ENCODE results near the gene LRRC18. TPM values are rescaled to one million over a fixed set of nuclear protein-coding genes. Genes with fewer than 3 reads are reported as not detected.
A peak's percentile ranks its signal among the peaks of the same experiment; 100 is the strongest.

Gene LRRC18
- total and polyA plus RNA-seq, 2 donors (not counting 3 experiments of a cell fraction or from before 2014, with no cell fraction given): not detected

DNA sequence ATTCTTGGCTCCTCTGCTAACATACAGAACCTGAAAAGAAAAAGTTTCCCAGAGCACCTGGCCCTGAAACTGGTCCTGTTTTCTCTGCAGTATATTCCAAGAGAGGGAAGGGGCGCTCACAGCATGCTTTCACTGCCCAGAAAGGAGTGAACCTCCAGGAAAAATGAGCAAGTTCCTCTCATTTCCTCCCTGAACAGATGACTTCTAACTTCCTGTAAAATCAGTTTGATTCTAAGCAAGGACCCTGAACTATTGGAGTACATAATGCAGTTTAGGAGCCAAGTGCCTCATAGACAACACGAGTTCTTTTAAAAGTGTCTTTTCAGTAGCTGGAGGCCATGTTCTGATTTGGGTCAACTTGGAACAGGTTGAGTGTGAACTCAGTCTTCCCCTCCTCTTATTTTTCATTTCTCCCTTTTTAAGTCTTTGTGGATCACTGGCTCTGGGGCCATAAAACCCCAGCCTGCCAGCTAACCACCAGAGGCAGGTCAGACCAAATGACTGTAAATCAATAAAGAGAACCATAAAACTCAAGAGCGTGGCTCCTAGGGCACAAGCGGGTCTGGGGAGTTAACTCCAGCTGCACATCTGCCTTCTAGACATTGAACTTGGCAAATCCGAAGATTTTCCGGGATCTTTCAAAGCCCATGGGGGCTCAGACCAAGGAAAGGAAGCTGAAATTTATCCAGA is 5.9 kb upstream of the LRRC18 start:
- ChIA-PET POLR2A (no interaction called here), CTCF (interaction anchor here (0.9 to 1.5 kb wide), 3 partner anchors 9 to 21 kb away, joined by 3 to 4 read pairs (median 4); no protein-coding TSS in a partner anchor)
- Histone ChIP-seq H3K79me2 (ENCODE audit: control insufficient read depth, insufficient read depth, low read length) (no peaks in the 10 kb centered on the region), H4K20me1 (replicated peaks; ENCODE audit: control insufficient read depth, extremely low read depth, insufficient read depth, low read length) (no peaks in the 10 kb centered on the region), H3K4me2 (ENCODE audit: insufficient read depth, low read length) (peak overlapping the region; percentile 54), H3K4me1 (ENCODE audit: control insufficient read depth, extremely low read depth, insufficient read depth, low read length) (peaks cover 32% of the 10 kb centered on the region), H3K9me3 (replicated peaks; ENCODE audit: control insufficient read depth, insufficient read depth, low read length) (no peaks in the 10 kb centered on the region), H3K9ac (replicated peaks; ENCODE audit: extremely low read depth, insufficient read depth, low read length) (no peak overlapping the region), H3K9me1 (replicated peaks; ENCODE audit: control insufficient read depth, extremely low read depth, insufficient read depth, low read length) (no peaks in the 10 kb centered on the region), H3K27me3 (ENCODE audit: control insufficient read depth in 2 of 2, insufficient read depth in 2 of 2, low read length in 2 of 2) (no peaks in the 10 kb centered on the region), H3K4me3 (replicated peaks in 1 of 3; ENCODE audit: insufficient read depth in 1 of 3, low read depth in 1 of 3, low read length in 3 of 3) (no peak overlapping the region), H3K27ac (ENCODE audit: insufficient read depth, low read depth, low read length) (peak overlapping the region; percentile 74), H2AFZ (ENCODE audit: low read depth, low read length) (peak overlapping the region; percentile 12), H3K36me3 (ENCODE audit: control insufficient read depth in 2 of 2, extremely low read depth in 1 of 2, insufficient read depth in 2 of 2, low read length in 2 of 2) (no peaks in the 10 kb centered on the region)
- DNase-seq (ENCODE audit: low read depth, low spot score): peak; percentile 70
- dilution Hi-C loops (cut with MboI; ENCODE audit: extremely low pct_ligation_motif_present, low sequenced_read_pairs) (no loop called here), intact Hi-C loops (cut with micrococcal nuclease) (loop anchor here (5.0 to 10.0 kb wide), 3 partner anchors 247 to 581 kb away; partner anchors contain the start of gene ARHGAP22)
- TSS peak; percentile 55 for BruUV-seq (replicated peaks)
- peak; percentile 23 for TF ChIP-seq POLR2A (IDR thresholded peaks at IDR 0.05; ENCODE audit: low read depth, low read length)
- TF ChIP-seq EZH2 (IDR thresholded peaks at IDR 0.05; ENCODE audit: borderline replicate concordance, low read depth, low read length, severe bottlenecking): no peak
- TF ChIP-seq MYC (IDR thresholded peaks at IDR 0.05; ENCODE audit: low read depth, low read length): no peak
- TF ChIP-seq JUN (IDR thresholded peaks at IDR 0.05; ENCODE audit: borderline replicate concordance, insufficient read depth, insufficient read length, low read depth): peak; percentile 14
- no peak for TF ChIP-seq GATA2 (IDR thresholded peaks at IDR 0.05; ENCODE audit: insufficient read depth, insufficient read length, low read depth, low read length)
- peak; percentile 44 for TF ChIP-seq FOS (IDR thresholded peaks at IDR 0.05; ENCODE audit: borderline replicate concordance, insufficient read depth, low read length)
- TF ChIP-seq, protein P1, sequence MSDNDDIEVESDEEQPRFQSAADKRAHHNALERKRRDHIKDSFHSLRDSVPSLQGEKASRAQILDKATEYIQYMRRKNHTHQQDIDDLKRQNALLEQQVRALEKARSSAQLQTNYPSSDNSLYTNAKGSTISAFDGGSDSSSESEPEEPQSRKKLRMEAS (IDR thresholded peaks at IDR 0.05; ENCODE audit: insufficient read depth, insufficient read length): peak; percentile 3
- TF ChIP-seq POLR2AphosphoS5 (IDR thresholded peaks at IDR 0.05; ENCODE audit: insufficient read depth, low read depth, low read length): peak; percentile 47
- peak; percentile 89 for FAIRE-seq
